GM21360 (cell line): Measurements from ENCODE around the gene AK5.
"Not testable (repeated sequence)": the region's sequence is repeated elsewhere in the genome, so short reads cannot be mapped to it uniquely, and the experiment has no call there.

Experiments used
- ATAC-seq: cut with Tn5 transposase; IDR thresholded peaks from one replicate; pipeline ENCODE4 v1.9.1; 2021; ENCODE audit warnings: mild to moderate bottlenecking, moderate library complexity; ENCODE audit not compliant: unreplicated experiment

Gene AK5

DNA sequence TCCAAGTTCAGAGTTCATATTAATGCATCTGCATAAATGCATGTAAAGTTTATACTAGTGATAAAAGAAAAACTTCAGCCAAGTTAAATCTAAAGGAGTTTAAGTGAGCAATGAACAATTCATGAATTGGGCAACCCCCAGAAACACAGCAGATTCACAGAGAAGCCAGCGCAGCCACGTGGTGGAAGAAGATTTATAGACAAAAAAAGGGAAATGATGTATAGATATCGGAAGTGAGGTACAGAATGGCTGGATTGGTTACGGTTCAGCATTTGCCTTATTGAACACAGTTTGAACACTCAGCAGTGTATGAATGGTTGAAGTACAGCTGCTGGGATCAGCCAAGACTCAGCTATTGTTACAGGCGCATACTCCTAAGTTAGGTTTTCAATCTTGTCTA lies 5.7 kb downstream of the AK5 start:
- ATAC-seq: no peak

- no peak for ATAC-seq
These were observed 6.5 kb downstream of the AK5 start for GRCh38 chr1:77288275-77288674.

GRCh38 chr1:77290576-77290975 lies 8.8 kb downstream of the AK5 start:
- ATAC-seq: no peak

DNA sequence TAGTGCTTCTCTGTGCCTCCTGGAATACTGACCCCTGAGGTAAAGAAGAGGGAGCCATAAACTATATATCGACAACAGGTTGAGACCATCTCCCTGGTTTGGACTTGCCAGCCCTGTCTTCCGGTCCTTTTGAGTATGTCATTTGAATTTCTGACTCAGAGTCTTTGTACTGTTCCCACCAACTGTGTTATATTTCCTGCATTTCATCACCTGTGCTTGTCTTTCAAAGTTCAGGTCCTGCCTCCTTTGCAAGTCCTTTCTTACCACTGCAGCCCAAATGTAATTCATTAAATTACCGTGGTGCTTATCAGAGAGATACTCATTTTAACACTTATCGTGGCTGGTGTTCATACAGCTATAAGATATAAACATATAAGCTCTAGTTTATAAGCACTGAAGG lies 10.7 kb downstream of the AK5 start:
- no peak for ATAC-seq

- ATAC-seq: no peak
These were observed 18.7 kb downstream of the AK5 start for GRCh38 chr1:77300566-77300965.

GRCh38 chr1:77303387-77303786 lies 21.6 kb downstream of the AK5 start:
- ATAC-seq: no peak

DNA sequence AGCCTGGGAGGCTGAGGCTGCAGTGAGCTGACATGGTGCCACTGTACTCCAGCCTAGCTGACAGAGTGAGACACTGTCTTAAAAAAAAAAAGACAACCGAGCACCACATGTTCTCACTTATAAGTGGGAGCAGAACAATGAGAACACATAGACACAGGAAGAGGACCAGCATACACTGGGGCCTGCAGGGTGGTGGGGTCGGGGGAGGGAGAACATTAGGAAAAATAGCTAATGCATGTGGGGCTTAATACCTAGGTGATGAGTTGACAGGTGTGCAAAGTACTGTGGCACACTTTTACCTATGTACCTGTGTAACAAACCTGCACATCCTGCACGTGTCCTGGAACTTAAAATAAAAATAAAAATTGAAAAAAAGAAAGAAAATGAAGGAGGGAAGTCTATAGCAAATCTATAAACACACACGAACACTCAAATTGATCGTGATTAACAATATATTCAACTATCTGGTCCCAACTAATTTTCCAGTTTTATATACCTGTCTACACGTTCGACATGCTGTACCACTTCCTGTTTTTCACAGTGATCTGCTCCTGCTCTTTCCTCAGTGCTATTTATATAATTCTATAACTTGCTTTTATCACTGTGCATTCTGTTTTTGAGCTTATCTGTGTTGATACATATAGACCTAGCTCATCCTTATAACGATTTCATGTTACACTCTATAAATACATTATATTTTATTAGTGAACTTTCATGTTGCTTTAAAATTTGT lies 27.2 kb downstream of the AK5 start:
- ATAC-seq: no peak

DNA sequence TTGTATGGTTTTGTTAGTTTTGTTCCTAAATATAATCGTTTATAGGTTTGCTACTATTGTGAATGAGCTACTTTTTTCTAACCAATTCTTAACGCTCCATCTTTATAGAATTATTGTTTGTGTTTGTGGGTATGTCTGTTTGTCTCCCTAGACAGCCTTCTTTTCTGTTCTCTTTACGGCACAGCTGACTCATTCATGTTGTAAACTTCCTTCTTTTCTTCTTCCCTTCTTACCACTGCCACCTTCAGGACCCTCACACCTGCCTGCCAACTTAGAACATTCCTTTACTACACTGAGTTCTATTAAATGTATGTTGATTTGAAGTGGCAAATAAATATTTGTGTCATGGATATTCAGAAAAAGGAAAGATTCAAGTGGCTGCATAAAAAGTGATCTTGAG lies 29.1 kb downstream of the AK5 start:
- no peak for ATAC-seq

DNA sequence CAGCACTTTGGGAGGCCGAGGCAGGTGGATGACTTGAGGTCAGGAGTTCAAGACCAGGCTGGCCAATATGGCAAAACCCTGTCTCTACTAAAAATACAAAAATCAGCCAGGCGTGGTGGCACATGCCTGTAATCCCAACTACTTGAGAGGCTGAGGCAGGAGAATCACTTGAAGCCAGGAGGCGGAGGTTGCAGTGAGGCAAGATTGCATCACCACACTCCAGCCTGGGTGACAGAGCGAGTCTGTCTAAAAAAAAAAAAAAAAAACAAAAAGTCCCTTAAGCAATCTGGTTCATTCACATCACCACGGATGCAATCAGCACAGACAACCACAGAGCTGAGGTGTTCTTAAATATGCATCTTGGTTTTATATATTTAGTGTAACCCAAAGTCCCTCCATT lies 30.5 kb downstream of the AK5 start:
- ATAC-seq: not testable (repeated sequence)

DNA sequence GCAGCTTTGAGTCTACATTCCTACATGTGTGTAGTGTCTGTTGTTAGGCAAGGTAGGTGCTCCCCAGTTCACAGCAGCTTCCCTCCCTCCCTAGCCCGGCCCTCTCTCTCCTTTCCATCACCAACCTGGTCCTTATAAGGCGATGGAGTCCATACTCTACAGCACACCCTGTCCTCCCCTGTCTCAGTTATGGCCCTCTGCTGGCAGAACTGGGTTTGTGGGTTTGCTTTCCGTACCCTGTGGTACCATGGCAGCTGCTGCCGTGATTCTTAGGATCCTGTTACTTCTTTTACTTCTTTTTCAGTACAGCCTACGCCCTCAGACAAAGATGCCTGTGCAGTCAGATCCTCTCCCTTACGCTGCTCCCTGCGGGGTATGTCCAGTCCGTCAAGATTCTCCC lies 31.7 kb downstream of the AK5 start:
- ATAC-seq: peak; percentile 83

DNA sequence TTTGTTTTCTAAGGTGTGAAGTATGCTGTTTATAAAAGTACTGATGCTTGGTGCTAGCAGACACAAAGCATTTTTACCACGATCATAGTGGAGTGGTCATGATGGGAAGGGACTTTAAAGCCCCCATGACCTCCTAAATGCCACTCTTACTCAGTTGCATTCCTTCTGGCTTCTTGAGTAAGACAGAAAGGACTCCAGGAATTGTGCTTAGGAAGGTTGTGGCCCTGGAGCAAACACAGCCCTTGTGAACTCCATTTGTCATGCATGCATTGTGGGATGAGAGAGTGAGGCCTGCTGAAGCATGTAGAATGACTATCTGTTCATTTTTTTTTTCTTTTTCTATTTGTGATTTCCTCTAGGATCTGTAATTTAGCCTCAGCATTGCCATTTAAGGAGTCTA lies 34.2 kb downstream of the AK5 start:
- ATAC-seq: no peak

GRCh38 chr1:77316966-77317365 lies 35.1 kb downstream of the AK5 start:
- no peak for ATAC-seq

- ATAC-seq: no peak
These were observed 37.4 kb downstream of the AK5 start for GRCh38 chr1:77319036-77319705.

DNA sequence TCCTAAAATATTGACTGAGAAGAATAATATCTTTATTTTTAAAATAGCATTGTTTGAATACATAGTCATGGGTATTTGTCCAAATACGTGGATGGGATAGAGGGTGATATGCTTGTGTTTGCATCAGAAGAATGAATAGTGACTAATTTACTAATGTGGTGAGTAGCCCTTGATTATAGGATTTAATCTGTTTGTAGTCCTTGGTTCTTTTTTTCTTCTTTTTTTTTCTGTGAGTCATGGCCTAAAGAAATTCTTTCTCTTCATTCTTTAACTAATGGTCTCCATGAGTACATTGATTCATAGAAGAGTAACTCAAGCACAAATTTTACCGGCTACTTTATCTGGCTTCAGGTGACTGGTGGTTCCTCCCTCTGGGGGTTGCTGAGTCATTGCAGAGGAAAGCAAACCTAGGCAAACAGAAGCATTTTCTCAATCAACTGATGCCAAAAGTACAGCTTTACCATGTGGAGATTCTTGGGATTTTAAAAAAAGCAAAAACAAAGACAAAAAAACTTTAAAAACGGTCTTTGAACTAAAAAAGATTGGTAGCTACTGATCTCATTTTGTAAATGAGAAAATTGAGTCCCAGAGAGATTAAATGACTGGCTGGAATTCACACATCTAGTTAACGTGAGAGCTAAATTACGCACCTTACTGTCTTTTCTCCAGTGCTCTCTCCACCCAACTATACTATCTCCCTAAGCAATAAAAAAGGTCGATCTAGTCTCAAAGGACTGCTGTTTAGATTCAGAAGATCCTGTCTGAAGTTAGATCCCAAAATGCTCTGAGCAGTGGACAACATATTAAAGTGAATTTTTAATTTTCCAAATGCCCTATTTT lies 40.5 kb downstream of the AK5 start:
- no peak for ATAC-seq

GRCh38 chr1:77333501-77333900 lies 51.7 kb downstream of the AK5 start:
- no peak for ATAC-seq

- no peak for ATAC-seq
These were observed 54.9 kb downstream of the AK5 start for GRCh38 chr1:77336729-77337128.

GRCh38 chr1:77339326-77339725 lies 57.5 kb downstream of the AK5 start:
- no peak for ATAC-seq

DNA sequence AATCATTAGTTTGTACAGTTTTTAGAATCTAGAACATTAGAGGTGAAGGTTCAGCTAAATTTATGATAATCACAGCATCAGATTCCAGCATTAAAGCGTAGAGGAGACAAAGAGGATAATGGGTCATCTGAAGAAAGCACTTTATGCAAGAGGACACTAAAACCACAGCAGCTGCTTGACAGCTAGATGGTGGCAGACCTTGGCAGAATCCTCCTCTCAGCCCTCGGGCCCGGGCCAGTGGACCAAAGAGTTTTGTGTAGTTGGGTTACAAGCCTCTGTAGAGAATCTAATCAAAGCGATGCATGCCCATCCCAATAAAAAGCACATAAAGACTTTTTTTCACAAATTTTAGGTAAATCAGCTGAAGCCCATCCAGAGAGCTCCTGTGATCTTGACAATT lies 59.4 kb downstream of the AK5 start:
- no peak for ATAC-seq

- ATAC-seq: no peak
These were observed 60.9 kb downstream of the AK5 start for GRCh38 chr1:77342745-77343144.

GRCh38 chr1:77347646-77348045 lies 65.8 kb downstream of the AK5 start:
- ATAC-seq: no peak

- no peak for ATAC-seq
These were observed 66.7 kb downstream of the AK5 start for GRCh38 chr1:77348549-77348948.

- no peak for ATAC-seq
These were observed 67.5 kb downstream of the AK5 start for GRCh38 chr1:77349275-77349674.
